HepG2 (cell line): ENCODE measurements around the gene CAPN10. TPM values are rescaled to one million over a fixed set of nuclear protein-coding genes. Genes with fewer than 3 reads are reported as not detected.

Experiments
- CEBPZ ChIP-seq: IDR thresholded peaks from 2 replicates; pipeline ENCODE4 v1.6.1; 2012; ENCODE audit warnings: low read length, improper control_type of control experiment
- CHCHD3 ChIP-seq: sonication (generic); formaldehyde crosslinking; IDR thresholded peaks from 2 replicates; pipeline ENCODE4 v1.8.0; 2022; ENCODE audit warnings: mild to moderate bottlenecking, missing genetic modification reagents, moderate library complexity
- FOXC1 ChIP-seq: sonication (generic); formaldehyde crosslinking; IDR thresholded peaks from 2 replicates; pipeline ENCODE4 v1.8.0; 2022; ENCODE audit warnings: mild to moderate bottlenecking, missing genetic modification reagents, borderline replicate concordance
- GFI1 ChIP-seq: sonication (generic); formaldehyde crosslinking; IDR thresholded peaks from 2 replicates; pipeline ENCODE4 v1.5.0; 2020; ENCODE audit warnings: missing genetic modification reagents, mild to moderate bottlenecking, borderline replicate concordance
- GLI4 ChIP-seq: sonication (generic); formaldehyde crosslinking; IDR thresholded peaks from 2 replicates; pipeline ENCODE4 v1.5.1; 2020; ENCODE audit warnings: missing genetic modification reagents, mild to moderate bottlenecking, moderate library complexity, borderline replicate concordance
- HNRNPK ChIP-seq: fragments of 200-400 bp; formaldehyde crosslinking; IDR thresholded peaks from 2 replicates; pipeline ENCODE4 v1.6.1; 2018; ENCODE audit warnings: low read length, low read depth, moderate library complexity, mild to moderate bottlenecking; ENCODE audit not compliant: poor library complexity, severe bottlenecking
- KDM6A ChIP-seq: IDR thresholded peaks from 2 replicates; pipeline ENCODE4 v1.6.1; 2016; ENCODE audit warnings: low read depth
- MXD4 ChIP-seq: IDR thresholded peaks from 2 replicates; pipeline ENCODE4 v1.6.1; 2016; ENCODE audit warnings: mild to moderate bottlenecking, missing biosample characterization, missing genetic modification reagents
- NFYC ChIP-seq: IDR thresholded peaks from 2 replicates; pipeline ENCODE4 v1.6.1; 2016; ENCODE audit warnings: missing genetic modification reagents, missing compliant biosample characterization
- RERE ChIP-seq: IDR thresholded peaks from 2 replicates; pipeline ENCODE4 v1.6.1; 2016; ENCODE audit warnings: low read depth, missing genetic modification reagents, missing compliant biosample characterization
- RFX1 ChIP-seq: fragments of 450-650 bp; IDR thresholded peaks from 2 replicates; pipeline ENCODE4 v1.6.1; 2017
- SNAPC5 ChIP-seq: sonication (generic); formaldehyde crosslinking; IDR thresholded peaks from 2 replicates; pipeline ENCODE4 v1.8.1; 2023; ENCODE audit warnings: mild to moderate bottlenecking, missing genetic modification reagents, borderline replicate concordance
- TGIF2 ChIP-seq: IDR thresholded peaks from 2 replicates; pipeline ENCODE4 v1.6.1; 2016; ENCODE audit warnings: control low read depth, missing compliant biosample characterization
- ZFY ChIP-seq: sonication (generic); formaldehyde crosslinking; IDR thresholded peaks from 2 replicates; pipeline ENCODE4 v1.4.0; 2020; ENCODE audit warnings: missing genetic modification reagents
- ZKSCAN5 ChIP-seq: sonication (generic); formaldehyde crosslinking; IDR thresholded peaks from 2 replicates; pipeline ENCODE4 v1.5.1; 2020; ENCODE audit warnings: mild to moderate bottlenecking, missing genetic modification reagents
- ZNF180 ChIP-seq: sonication (generic); formaldehyde crosslinking; IDR thresholded peaks from 2 replicates; pipeline ENCODE4 v1.4.0; 2020; ENCODE audit warnings: low read depth, missing genetic modification reagents, borderline replicate concordance
- ZNF20 ChIP-seq: sonication (generic); formaldehyde crosslinking; IDR thresholded peaks from 2 replicates; pipeline ENCODE4 v1.4.0; 2020; ENCODE audit warnings: mild to moderate bottlenecking, moderate library complexity, missing genetic modification reagents
- ZNF414 ChIP-seq: sonication (generic); formaldehyde crosslinking; IDR thresholded peaks from 2 replicates; pipeline ENCODE4 v1.5.0; 2020; ENCODE audit warnings: missing genetic modification reagents
- ZNF501 ChIP-seq: sonication (generic); formaldehyde crosslinking; IDR thresholded peaks from 2 replicates; pipeline ENCODE4 v1.5.1; 2020; ENCODE audit warnings: mild to moderate bottlenecking, moderate library complexity, missing genetic modification reagents
- ZNF788 ChIP-seq: sonication (generic); formaldehyde crosslinking; IDR thresholded peaks from 2 replicates; pipeline ENCODE4 v1.5.0; 2020; ENCODE audit warnings: mild to moderate bottlenecking, missing genetic modification reagents, borderline replicate concordance
- polyA plus RNA-seq, 8 experiments: library from polyadenylated mRNA; depleted of rRNA in 3 of 8; stranded (reverse) in 7 of 8; unstranded in 1 of 8; fragments of >200 nt; fragmentation: Illumina TruSeq in 4 of 8; extraction: Trizol in 4 of 8; gene quantifications; 2 replicates each; pipeline versions ENCODE4 v1.2.1 to v1.2.3, GENCODE V29; 2011 to 2016; ENCODE audit warnings: low read depth in 4 of 8, missing spikeins in 1 of 8, mixed read lengths in 1 of 8; ENCODE audit not compliant: insufficient read depth in 1 of 8
- total RNA-seq, 5 experiments: library from RNA; depleted of rRNA; stranded (reverse); fragments of >200 nt; fragmentation: Illumina TruSeq; extraction: Trizol; gene quantifications; 2 replicates each; pipeline ENCODE4 v1.2.3, GENCODE V29; 2016; ENCODE audit warnings: low read depth in 1 of 5

Gene CAPN10
- total and polyA plus RNA-seq, 2 of the 13 experiments (the other 11 are each of a cell fraction or from before 2014, with no cell fraction given) = 27.6 to 32.4 TPM

- TF ChIP-seq RERE (CRISPR knock-in tag) (no peak), MXD4 (peak; percentile 91), GLI4 (CRISPR knock-in tag) (no peak), TGIF2 (CRISPR knock-in tag) (peak; percentile 87), KDM6A (0 out of 2 replicates have a peak, but pooled peaks have one; percentile 32), GFI1 (CRISPR knock-in tag) (no peak), ZFY (CRISPR knock-in tag) (peak; percentile 42; the same call in 1 of the 2 replicates), FOXC1 (CRISPR knock-in tag) (no peak; the same call in 1 of the 2 replicates), RFX1 (no peak), CHCHD3 (0 out of 2 replicates have a peak, but pooled peaks have one; percentile 65), HNRNPK (no peak), ZNF180 (CRISPR knock-in tag) (no peak), NFYC (CRISPR knock-in tag) (no peak), ZNF20 (CRISPR knock-in tag) (no peak), ZKSCAN5 (CRISPR knock-in tag) (no peak), ZNF414 (CRISPR knock-in tag) (no peak), SNAPC5 (CRISPR knock-in tag) (no peak), ZNF501 (CRISPR knock-in tag) (peak; percentile 82), ZNF788 (CRISPR knock-in tag) (peak; percentile 85), CEBPZ (no peak)
These were observed 6.5 kb upstream of the CAPN10 start (continued) for GRCh38 chr2:240579771-240580614.
